GM20431 (cell line): Measurements from ENCODE around the gene INAFM2.

Experiments used
- in situ Hi-C: fragments of 300-500 bp; cut with MseI, MboI; formaldehyde crosslinking; loops from one replicate; pipeline ENCODE4 v1.15.0; 2020; ENCODE audit warnings: low sequenced_read_pairs; ENCODE audit not compliant: unreplicated experiment

INAFM2 gene

GRCh38 chr15:40369971-40370370, 46.5 kb downstream of the INAFM2 start:
- in situ Hi-C loops: no loop called here

GRCh38 chr15:40372981-40373380, 49.5 kb downstream of the INAFM2 start:
- in situ Hi-C loops: no loop called here
